H7 (cell line): Measurements from ENCODE around the gene NAP1L4. TPM values are rescaled to one million over a fixed set of nuclear protein-coding genes. Genes with fewer than 3 reads are reported as not detected.

ENCODE experiments used
- DNase-seq: peaks from one replicate; pipeline ENCODE4 v3.0.0; 2012
- H3K27me3 ChIP-seq: 2 replicates; pipeline ENCODE4 v1.6.0; 2011; ENCODE audit warnings: mild to moderate bottlenecking, low read length; ENCODE audit not compliant: control insufficient read depth, insufficient read depth
- H3K36me3 ChIP-seq: replicated peaks from 2 replicates; pipeline ENCODE4 v1.5.1; 2011; ENCODE audit warnings: low read length; ENCODE audit not compliant: control insufficient read depth, insufficient read depth
- H3K4me3 ChIP-seq: 2 replicates; pipeline ENCODE4 v1.5.1; 2011; ENCODE audit warnings: low read depth, mild to moderate bottlenecking, control low read depth, low read length, moderate library complexity; ENCODE audit not compliant: insufficient read depth
- total RNA-seq: library from RNA; depleted of rRNA; stranded (reverse); fragments of >200 nt; shearing (Covaris generic); gene quantifications from 2 replicates; pipeline ENCODE4 v1.2.3, GENCODE V29; 2014

The NAP1L4 gene
- total RNA-seq, 1 experiment from 2014 or later, result 140 TPM

GRCh38 chr11:2968341-2968900 lies 23.7 kb downstream of the NAP1L4 start:
- no peaks in the 10 kb centered on the region for H3K27me3 ChIP-seq
- no peak overlapping the region for H3K4me3 ChIP-seq
- H3K36me3 ChIP-seq, result peaks cover 54% of the 10 kb centered on the region
- no peak for DNase-seq

GRCh38 chr11:2964782-2965181 lies 27.3 kb downstream of the NAP1L4 start:
- Histone ChIP-seq H3K27me3 (no peaks in the 10 kb centered on the region), H3K36me3 (peaks cover 38% of the 10 kb centered on the region)
- no peak for DNase-seq

GRCh38 chr11:2963761-2964160 lies 28.4 kb downstream of the NAP1L4 start:
- DNase-seq, result no peak
- Histone ChIP-seq H3K36me3 (peaks cover 40% of the 10 kb centered on the region), H3K4me3 (no peak overlapping the region), H3K27me3 (no peaks in the 10 kb centered on the region)

More at GRCh38 chr11:2964782-2965181, 27.3 kb downstream of the NAP1L4 start:
- H3K4me3 ChIP-seq, result no peak overlapping the region

GRCh38 chr11:2963112-2963754 lies 28.9 kb downstream of the NAP1L4 start:
- Histone ChIP-seq H3K4me3 (no peak overlapping the region), H3K36me3 (peaks cover 40% of the 10 kb centered on the region), H3K27me3 (no peaks in the 10 kb centered on the region)
- no peak for DNase-seq

- H3K36me3 ChIP-seq, result peaks cover 40% of the 10 kb centered on the region
These were observed 31.0 kb downstream of the NAP1L4 start for GRCh38 chr11:2961080-2961479.

GRCh38 chr11:2960139-2960538 lies 32.0 kb downstream of the NAP1L4 start:
- no peak for DNase-seq
- peaks cover 43% of the 10 kb centered on the region for H3K36me3 ChIP-seq
- no peak overlapping the region for H3K4me3 ChIP-seq
- H3K27me3 ChIP-seq, result no peaks in the 10 kb centered on the region

More at GRCh38 chr11:2961080-2961479, 31.0 kb downstream of the NAP1L4 start:
- no peaks in the 10 kb centered on the region for H3K27me3 ChIP-seq
- DNase-seq, result peak; percentile 40
- H3K4me3 ChIP-seq, result no peak overlapping the region

GRCh38 chr11:2958251-2958650 lies 33.9 kb downstream of the NAP1L4 start:
- H3K4me3 ChIP-seq, result no peak overlapping the region
- DNase-seq, result no peak
- peaks cover 47% of the 10 kb centered on the region for H3K36me3 ChIP-seq
- H3K27me3 ChIP-seq, result no peaks in the 10 kb centered on the region

- peak; percentile 54 for DNase-seq
- H3K36me3 ChIP-seq, result peaks cover 60% of the 10 kb centered on the region
These were observed 36.1 kb downstream of the NAP1L4 start for GRCh38 chr11:2955906-2956476.

GRCh38 chr11:2954263-2954662 lies 37.9 kb downstream of the NAP1L4 start:
- Histone ChIP-seq H3K27me3 (no peaks in the 10 kb centered on the region), H3K36me3 (peaks cover 63% of the 10 kb centered on the region), H3K4me3 (no peak overlapping the region)
- DNase-seq, result no peak

More at GRCh38 chr11:2955906-2956476, 36.1 kb downstream of the NAP1L4 start:
- no peak overlapping the region for H3K4me3 ChIP-seq
- H3K27me3 ChIP-seq, result no peaks in the 10 kb centered on the region

GRCh38 chr11:2952290-2952689 lies 39.8 kb downstream of the NAP1L4 start:
- H3K36me3 ChIP-seq, result peaks cover 61% of the 10 kb centered on the region

GRCh38 chr11:2951231-2952110 lies 40.7 kb downstream of the NAP1L4 start:
- H3K4me3 ChIP-seq, result no peak overlapping the region
- no peak for DNase-seq
- H3K27me3 ChIP-seq, result no peaks in the 10 kb centered on the region
- peaks cover 56% of the 10 kb centered on the region for H3K36me3 ChIP-seq

More at GRCh38 chr11:2952290-2952689, 39.8 kb downstream of the NAP1L4 start:
- no peak overlapping the region for H3K4me3 ChIP-seq
- DNase-seq, result no peak
- no peaks in the 10 kb centered on the region for H3K27me3 ChIP-seq

GRCh38 chr11:2950825-2951224 lies 41.3 kb downstream of the NAP1L4 start:
- peaks cover 51% of the 10 kb centered on the region for H3K36me3 ChIP-seq
- H3K27me3 ChIP-seq, result no peaks in the 10 kb centered on the region
- H3K4me3 ChIP-seq, result no peak overlapping the region
- no peak for DNase-seq

- Histone ChIP-seq H3K27me3 (no peaks in the 10 kb centered on the region), H3K4me3 (no peak overlapping the region), H3K36me3 (peaks cover 46% of the 10 kb centered on the region)
- DNase-seq, result no peak
These were observed 42.2 kb downstream of the NAP1L4 start for GRCh38 chr11:2949920-2950319.

GRCh38 chr11:2947744-2948143 lies 44.4 kb downstream of the NAP1L4 start:
- Histone ChIP-seq H3K36me3 (peaks cover 28% of the 10 kb centered on the region), H3K27me3 (no peaks in the 10 kb centered on the region), H3K4me3 (no peak overlapping the region)
- no peak for DNase-seq
